TTC549 (cell line): ENCODE measurements around the gene TMEM39B.
"Not testable (repeated sequence)": the region's sequence is repeated elsewhere in the genome, so short reads cannot be mapped to it uniquely, and the experiment has no call there.

ENCODE experiments used
- FAIRE-seq: peaks from 2 replicates; lab custom pipeline; 2012; peaks lifted over from hg19 to GRCh38; lab: Jason Lieb, UNC

The TMEM39B gene

GRCh38 chr1:32113436-32113835 is 40.7 kb downstream of the TMEM39B start:
- not testable (repeated sequence) for FAIRE-seq

DNA sequence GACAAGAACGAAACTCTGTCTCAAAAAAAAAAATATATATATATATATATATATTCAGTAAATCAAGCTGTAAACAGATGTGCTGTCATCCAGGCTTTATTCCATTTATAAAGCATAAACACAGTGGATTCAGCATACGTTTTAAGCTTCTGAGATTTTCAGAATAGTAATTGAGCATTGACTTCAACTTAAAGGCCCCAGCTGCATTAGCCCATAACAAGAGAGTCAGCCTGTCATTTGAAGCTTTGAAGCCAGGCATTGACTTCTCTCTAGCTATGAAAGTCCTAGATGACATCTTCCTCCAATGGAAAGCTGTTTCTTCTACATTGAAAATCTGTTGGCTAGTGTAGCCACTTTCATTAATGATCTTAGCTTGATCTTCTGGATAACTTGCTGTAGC is 41.7 kb downstream of the TMEM39B start:
- FAIRE-seq, result no peak

DNA sequence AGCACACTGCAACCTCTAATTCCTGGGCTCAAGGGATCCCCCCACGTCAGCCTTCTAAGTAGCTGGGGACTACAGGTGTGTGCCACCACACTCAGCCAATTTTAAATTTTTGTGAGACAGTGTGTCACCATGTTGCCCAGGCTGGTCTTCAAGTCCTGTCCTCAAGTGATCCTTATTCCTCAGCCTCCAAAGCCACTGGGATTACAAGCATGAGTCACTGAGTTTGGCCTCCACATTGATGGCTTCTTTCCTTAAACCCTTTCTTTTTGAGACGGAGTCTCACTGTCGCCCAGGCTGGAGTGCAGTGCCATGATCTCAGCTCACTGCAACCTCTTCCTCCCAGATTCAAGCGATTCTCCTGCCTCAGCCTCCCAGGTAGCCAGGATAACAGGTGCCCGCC is 42.8 kb downstream of the TMEM39B start:
- no peak for FAIRE-seq

DNA sequence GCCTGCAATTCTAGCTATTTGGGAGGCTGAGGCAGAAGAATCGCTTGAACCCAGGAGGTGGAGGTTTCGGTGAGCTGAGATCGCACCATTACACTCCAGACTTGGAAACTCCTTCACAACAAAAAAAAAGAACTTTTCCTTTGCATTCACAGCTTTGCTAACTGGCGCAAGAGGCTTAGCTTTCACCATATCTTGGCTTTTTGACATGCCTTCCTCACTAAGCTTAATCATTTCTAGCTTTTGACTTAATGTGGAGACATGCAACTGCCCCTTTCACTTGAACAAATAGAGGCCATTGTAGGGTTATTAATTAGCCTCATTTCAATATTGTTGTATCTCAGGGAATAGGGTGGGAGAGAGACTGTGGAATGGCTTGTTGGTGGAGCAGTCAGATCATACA is 43.8 kb downstream of the TMEM39B start:
- no peak for FAIRE-seq

- FAIRE-seq, result no peak
These were observed 49.4 kb downstream of the TMEM39B start for GRCh38 chr1:32122151-32122550.

DNA sequence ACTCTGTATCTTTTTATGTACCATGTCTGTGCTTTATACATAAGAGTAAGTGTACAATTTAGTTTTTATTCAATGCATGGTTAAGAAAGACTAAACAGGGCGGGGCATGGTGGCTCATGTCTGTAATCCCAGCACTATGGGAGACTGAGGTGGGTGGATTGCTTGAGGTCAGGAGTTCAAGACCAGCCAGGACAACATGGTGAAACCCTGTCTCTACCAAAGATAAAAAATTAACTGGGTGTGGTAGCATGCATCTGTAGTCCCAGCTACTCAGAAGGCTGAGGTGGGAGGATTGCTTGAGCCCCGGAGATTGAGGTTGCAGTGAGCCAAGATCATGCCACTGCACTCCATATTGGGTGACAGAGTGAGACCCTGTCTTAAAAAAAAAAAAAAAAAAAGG is 50.6 kb downstream of the TMEM39B start:
- not testable (repeated sequence) for FAIRE-seq

- FAIRE-seq, result no peak
These were observed 52.6 kb downstream of the TMEM39B start for GRCh38 chr1:32125313-32125712.

DNA sequence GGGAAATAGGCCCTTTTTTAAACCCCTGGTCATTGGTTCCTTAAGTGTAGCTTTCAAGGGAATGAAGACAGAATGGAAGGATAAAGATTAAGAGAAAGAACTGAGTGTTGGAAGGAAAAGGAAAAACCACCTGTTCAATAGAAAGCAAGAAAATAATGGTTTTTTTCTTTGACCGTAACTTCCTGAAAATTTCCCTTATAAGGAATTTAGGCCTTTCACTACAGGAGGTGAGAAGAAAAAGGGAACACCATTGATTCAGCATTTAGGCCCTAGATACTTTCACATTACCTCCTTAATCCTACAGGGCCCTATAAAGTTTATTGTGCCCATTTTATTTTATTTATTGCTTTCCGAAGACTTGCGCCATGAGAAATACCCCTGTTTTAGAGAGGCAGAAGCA is 54.0 kb downstream of the TMEM39B start:
- FAIRE-seq, result no peak

- no peak for FAIRE-seq
These were observed 54.9 kb downstream of the TMEM39B start for GRCh38 chr1:32127409-32128198.

- FAIRE-seq, result no peak
These were observed 55.7 kb downstream of the TMEM39B start for GRCh38 chr1:32128479-32128878.

DNA sequence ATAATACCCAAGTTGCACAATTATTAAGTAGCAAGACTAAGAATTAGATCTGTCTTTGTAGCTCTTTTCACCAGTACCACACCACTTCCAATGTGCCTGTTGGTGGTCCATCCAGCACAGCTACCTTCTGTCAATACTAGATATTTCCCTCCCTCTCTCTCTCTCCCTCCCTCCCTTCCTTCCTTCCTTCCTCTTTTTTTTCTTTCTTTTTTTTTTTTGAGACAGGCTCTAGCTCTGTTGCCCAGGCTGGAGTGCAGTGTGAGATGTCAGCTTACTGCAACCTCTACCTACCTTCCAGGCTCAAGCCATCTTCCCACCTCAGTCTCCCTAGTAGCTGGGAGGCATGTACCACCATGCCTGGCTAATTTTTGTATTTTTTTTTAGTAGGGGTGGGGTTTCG is 56.2 kb downstream of the TMEM39B start:
- no peak for FAIRE-seq

GRCh38 chr1:32133950-32134280 is 61.2 kb downstream of the TMEM39B start:
- not testable (repeated sequence) for FAIRE-seq

DNA sequence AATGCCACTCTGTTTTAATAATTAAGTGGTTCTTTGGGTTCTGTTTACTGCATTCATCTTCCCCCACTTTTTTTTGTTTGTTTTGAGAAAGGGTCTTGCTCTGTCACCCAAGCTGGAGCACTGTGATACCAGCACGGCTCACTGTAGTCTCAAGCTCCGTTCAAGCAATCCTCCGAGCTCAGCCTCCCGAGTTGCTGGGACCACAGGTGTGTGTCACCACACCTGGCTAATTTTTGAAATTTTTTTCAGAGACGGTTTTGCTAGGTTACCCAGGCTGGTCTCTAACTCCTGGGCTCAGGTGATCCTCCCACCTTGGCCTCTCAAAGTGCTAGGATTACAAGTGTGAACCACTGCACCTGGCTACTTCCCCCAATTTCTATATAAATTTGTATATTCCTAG is 64.4 kb downstream of the TMEM39B start:
- no peak for FAIRE-seq

DNA sequence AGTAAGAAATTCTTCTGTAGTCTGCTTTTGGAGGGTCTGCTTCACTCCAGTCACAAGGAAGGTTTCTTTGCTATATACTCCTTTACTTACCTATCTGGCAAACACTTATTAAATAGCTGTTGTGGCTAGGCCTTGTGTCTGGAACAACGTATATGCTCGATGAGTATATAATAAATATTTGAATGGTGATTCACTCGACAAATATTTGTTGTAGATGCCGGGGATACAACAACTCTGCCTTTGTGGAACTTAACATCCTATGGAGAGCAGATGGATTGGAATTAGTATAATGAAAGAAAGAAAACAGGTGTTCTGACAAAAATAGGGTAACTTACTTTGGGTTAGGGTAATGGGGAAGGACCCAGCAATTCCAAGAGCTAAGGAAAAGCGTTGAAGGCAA is 66.2 kb downstream of the TMEM39B start:
- no peak for FAIRE-seq

- FAIRE-seq, result no peak
These were observed 69.9 kb downstream of the TMEM39B start for GRCh38 chr1:32142446-32143301.

DNA sequence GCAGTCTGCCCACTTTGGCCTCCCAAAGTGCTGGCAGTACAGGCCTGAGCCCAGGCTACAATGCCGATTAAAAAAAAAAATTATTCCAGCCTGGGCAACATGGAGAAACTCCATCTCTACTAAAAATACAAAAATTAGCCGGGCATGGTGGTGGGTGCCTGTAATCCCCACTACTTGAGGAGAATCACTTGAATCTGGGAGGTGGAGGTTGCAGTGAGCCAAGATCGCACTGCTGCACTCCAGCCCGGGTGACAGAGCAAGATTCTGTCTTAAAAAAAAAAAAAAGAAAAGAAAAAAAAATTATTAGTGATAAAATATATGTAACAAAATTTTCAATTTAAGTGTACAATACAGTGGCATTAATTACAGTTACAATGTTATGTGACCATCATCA is 70.6 kb downstream of the TMEM39B start:
- FAIRE-seq, result not testable (repeated sequence)

DNA sequence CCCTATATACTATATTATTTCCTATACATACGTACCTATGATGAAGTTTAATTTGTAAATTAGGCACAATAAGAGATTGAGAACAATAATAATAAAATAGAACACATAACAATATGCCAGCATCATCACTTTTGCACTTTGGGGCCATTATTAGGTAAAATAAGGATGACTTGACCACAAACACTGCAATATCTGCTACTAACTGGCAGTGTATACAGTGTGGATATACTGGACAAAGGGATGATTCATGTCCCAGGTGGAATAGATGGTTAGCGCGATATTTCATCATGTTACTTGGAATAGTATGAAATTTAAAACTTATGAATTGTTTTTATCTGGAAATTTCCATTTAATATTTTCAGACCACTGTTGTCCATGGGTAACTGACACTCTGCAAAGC is 71.3 kb downstream of the TMEM39B start:
- no peak for FAIRE-seq

GRCh38 chr1:32147799-32148198 is 75.1 kb downstream of the TMEM39B start:
- FAIRE-seq, result not testable (repeated sequence)

DNA sequence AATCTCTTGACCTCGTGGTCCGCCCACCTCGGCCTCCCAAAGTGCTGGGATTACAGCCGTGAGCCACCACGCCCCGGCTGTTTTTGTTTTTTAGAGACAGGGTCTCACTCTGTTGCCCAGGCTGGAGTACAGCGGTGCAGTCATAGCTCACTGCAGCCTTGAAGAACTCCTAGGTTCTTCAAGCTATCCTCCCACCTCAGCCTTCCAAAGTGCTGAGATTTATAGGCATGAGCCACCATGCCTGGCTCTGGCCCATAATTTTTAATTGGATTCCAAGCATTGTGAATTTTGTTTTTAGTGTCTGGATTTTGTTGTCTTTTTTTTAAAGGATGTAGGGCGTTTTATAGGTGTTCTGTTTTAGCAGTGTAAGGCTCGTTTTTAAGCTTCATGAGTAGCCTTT is 78.1 kb downstream of the TMEM39B start:
- no peak for FAIRE-seq

DNA sequence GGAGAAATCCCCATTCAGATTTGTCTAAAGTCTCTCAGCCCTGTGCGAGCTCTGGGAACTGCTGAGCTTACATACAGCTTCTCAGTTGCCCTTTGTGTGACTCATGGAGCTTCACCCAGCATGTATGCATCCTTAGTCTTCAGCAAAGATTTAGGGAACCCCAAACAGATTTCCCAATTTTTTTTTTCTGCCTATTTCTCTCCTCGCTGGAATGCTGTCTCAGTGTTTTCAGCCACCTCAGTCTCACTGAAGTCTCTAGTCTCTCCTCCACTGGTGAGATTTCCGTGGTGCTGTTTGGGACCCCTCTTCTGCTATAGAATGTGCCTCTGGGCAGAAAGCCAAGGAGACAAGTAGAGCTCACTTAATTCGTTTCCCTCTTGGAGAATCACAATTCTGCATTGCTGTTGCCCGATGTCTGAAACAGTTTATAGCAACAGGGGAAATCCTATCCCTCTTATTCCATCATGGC is 78.6 kb downstream of the TMEM39B start:
- no peak for FAIRE-seq
